GM21360 (cell line): Measurements from ENCODE around the gene NSRP1.
"Not testable (repeated sequence)": the region's sequence is repeated elsewhere in the genome, so short reads cannot be mapped to it uniquely, and the experiment has no call there.

Source experiments
- ATAC-seq: cut with Tn5 transposase; IDR thresholded peaks from one replicate; pipeline ENCODE4 v1.9.1; 2021; ENCODE audit warnings: mild to moderate bottlenecking, moderate library complexity; ENCODE audit not compliant: unreplicated experiment

NSRP1 gene, protein sequence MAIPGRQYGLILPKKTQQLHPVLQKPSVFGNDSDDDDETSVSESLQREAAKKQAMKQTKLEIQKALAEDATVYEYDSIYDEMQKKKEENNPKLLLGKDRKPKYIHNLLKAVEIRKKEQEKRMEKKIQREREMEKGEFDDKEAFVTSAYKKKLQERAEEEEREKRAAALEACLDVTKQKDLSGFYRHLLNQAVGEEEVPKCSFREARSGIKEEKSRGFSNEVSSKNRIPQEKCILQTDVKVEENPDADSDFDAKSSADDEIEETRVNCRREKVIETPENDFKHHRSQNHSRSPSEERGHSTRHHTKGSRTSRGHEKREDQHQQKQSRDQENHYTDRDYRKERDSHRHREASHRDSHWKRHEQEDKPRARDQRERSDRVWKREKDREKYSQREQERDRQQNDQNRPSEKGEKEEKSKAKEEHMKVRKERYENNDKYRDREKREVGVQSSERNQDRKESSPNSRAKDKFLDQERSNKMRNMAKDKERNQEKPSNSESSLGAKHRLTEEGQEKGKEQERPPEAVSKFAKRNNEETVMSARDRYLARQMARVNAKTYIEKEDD

GRCh38 chr17:30116661-30117551 lies at the start of gene NSRP1:
NSRP1 (plus strand) TSS chr17:30116816; CDS start chr17:30116844, 28 bp downstream.
- ATAC-seq = peak; percentile 62

DNA sequence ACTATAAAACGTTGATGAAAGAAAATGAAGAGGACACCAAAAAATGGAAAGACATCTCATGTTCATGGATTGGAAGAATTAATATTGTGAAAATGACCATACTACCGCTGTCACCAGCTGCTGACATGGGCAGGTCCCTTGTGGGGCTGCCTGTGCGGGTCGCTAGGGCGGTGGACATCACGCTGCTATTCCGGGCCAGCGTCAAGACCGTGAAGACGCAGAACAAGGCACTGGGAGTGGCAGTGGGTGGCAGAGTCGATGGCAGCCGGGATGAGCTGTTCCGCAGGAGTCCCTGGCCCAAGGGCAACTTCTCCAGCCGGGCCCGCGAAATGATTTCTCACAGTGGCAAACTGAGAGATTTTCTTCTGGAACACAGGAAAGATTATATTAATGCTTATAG lies 48.2 kb upstream of the NSRP1 start:
- no peak for ATAC-seq

- ATAC-seq = no peak
Observed at GRCh38 chr17:30074254-30074653, 42.4 kb upstream of the NSRP1 start.

GRCh38 chr17:30074730-30075129 lies 41.9 kb upstream of the NSRP1 start:
- no peak for ATAC-seq

DNA sequence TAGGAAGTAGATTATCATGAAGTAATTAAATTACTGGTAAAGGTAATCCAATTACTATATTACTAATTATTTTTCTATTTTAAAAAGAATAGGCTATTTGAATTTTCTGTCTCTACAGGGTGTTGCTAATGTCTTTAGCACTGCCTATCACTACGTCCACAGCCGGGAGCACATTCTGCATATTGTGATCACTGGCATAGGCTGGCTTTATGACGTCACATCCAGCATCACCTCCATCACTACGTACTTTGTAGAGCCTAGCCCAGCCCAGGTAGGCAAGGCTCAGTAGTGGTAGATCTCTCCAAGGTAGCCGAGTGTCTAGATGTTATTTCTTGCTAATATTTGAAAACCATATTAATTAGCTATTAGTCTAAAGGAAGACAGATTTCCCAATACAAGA lies 33.8 kb upstream of the NSRP1 start:
- ATAC-seq = no peak

DNA sequence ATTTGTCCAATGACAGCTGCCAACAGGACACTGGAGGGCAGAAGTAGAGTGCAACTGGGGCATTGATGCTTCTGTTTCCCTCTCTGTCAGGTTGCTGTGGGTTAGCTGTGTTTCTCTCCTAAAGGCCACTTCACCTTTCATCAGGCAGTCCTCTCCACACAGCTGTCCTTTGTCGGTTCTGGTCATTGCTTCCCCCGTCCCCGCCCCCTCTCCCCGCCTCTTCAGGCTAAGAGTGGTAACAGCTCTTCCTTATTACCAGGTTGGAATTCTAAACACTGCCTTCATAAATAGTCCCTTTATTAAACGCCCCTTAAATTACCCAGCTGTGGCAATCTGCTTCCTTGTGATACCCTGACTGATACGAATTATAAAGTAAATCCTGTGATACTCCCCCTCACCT lies 31.8 kb upstream of the NSRP1 start:
- ATAC-seq = no peak

- no peak for ATAC-seq
Observed at GRCh38 chr17:30086896-30087295, 29.7 kb upstream of the NSRP1 start.

DNA sequence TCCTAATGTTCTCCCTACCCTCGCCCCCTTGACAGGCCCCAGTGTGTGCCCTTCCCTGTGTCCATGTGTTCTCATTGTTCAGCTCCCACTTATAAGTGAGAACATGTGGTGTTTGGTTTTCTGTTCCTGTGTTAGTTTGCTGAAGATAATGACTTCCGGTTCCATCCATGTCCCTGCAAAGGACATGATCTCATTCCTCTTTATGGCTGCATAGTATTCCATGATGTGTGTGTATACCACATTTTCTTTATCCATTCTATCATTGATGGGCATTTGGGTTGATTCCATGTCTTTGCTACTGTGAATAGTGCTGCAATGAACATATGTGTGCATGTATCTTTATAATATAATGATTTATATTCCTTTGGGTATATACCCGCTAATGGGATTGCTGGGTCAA lies 29.2 kb upstream of the NSRP1 start:
- not testable (repeated sequence) for ATAC-seq

DNA sequence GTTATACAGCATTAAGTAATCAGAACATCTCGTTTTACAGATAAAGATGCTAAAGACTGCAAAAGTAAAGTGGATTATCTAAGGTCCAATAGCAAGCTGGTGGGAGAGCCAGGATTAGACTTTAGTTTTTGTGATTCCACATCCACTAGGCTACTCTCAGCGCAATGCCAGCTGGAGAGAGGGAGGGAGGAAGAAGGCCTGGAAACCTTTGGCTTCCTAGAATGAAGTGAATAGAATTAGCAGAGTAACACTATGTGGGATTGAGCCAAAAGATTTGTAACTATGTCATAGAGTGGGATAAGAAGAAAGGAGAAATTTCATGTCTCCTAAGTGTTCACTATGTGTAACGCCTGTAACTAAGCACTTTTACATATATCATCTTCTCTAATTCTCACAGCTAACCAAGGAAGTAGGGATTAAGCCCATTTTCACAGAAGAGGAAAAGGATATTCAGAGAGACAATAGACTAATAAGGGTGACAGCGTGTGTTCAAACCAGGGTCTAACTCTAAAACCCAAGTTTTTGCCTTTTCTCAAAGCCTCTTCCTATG lies 25.4 kb upstream of the NSRP1 start:
- ATAC-seq = no peak

DNA sequence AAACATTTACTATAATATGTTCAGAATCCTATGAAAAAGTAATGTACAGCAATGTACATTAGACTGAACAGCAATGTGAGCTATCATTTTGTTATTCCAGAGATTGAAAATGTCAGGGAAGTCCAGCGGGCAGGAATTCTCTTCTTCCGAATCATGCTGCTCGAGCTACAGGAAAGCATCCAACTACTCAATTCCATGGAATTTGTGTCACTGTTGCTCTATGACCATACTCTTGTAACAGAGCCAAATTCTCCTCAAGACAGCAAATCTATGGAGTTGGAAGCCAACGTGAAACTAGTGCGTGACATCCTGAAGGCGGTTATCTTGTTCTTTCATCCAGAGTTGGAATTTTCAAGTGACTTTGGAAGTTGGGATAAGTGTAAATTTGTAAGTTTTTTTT lies 24.8 kb upstream of the NSRP1 start:
- ATAC-seq = no peak

DNA sequence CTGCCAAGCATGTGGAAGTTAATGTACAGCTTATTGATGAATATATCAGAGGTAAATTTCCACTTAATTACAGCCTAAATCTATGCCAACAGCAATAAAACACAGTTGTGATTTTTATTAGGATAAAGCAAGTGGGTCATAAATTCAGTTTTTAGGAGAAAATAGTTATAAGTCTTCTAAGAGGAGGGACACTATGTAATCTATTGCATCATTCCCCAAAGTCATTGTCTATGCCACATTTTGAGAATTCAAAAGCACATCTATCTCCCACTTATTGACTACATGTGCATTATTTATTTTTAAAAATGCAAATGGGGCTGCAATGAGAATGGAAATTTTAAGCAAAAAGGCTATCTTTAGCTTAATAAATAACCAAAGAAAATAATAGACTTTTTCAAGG lies 23.7 kb upstream of the NSRP1 start:
- no peak for ATAC-seq

DNA sequence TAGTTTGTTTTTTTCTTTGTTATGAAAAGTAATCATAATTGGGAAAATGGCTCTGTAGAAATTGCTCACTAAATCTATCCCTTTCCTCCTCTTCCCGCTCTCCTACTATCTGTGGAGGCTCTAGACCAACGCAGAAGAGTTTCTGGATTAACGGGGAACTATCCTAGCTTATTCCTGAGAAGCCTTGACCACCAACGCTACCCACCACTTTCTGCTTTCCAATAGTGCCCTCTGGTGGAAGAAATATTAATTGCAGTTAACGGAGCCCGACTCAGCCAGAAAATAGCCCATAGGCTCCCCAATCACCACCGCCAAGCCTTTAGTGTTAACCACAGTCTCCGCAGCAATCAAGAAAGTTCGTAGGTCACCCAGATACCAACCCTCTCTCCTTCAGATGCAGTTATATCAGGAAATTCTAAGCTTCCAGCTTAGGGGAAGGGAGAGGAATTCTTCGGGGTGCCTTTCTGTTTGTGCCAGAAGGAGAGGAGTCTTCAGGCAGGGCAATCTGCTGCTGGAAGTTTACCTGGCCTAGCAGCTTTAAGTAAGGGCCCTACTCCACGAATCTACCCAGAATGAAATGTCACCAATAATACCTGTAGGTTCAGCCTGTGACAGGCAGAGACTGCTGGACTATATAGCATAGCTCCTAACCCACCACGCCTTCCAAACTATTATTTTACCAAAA lies 23.0 kb upstream of the NSRP1 start:
- ATAC-seq = no peak

- ATAC-seq = no peak
Observed at GRCh38 chr17:30095507-30096244, 20.9 kb upstream of the NSRP1 start.

GRCh38 chr17:30101686-30102390 lies 14.8 kb upstream of the NSRP1 start:
- ATAC-seq = no peak

GRCh38 chr17:30103921-30104320 lies 12.7 kb upstream of the NSRP1 start:
- ATAC-seq = no peak

DNA sequence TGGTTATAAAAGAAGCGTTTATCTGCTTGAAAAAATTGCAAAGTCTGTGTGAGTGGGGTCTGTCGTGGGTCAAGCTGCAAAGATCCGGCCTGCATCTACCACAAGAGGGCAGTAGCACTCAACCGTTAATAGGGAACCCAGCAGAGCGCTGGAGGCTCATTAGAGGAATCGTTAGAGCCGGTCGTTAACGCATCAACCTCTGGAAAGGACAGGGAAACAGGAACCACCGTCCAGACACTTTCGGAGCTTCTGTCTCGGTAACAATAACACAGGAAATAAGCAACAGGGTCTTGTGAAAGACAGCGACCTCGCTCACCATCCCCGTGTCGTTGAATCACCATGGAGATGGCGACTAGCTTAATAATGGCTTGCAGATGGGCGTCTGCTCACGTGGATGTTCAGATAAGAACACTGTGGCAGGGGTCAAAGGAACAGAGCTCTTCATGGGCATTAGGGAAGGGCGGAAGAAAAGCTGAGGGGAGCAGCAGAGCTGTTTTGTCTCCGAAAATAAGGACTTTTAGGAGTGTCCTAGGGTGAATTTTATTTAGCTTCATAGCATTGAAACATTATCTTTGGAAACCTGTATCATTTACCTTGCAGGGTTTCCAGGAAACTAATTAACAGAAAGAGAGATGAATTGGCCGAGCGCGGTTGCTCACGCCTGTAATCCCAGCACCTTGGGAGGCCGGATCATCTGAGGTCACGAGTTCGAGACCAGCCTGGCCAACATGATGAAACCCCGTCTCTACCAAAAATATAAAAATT lies 11.9 kb upstream of the NSRP1 start:
- ATAC-seq = no peak

- ATAC-seq = no peak
Observed at GRCh38 chr17:30112794-30113193, 3.8 kb upstream of the NSRP1 start.

- ATAC-seq = no peak
Observed at GRCh38 chr17:30113213-30113612, 3.4 kb upstream of the NSRP1 start.

DNA sequence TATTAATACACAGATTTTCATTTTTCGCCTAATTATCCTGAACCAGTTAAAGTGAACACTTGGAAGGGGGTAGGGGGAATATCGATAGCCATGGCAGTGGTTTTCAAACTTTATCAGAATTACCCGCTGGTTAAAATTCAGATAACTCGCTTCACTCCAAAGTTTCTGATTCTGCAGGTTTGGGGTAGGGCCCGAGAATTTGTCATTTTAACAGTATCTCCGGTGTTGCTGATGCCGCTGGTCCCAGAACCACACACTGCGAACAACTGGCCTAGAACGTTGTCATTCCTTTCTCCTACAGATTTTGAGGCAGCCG lies 313 bp upstream of the NSRP1 start:
- ATAC-seq = no peak
